Sigmoid colon (tissue), 7 donors: ENCODE data around the gene MUC3A. TPM values are rescaled to one million over a fixed set of nuclear protein-coding genes. Genes with fewer than 3 reads are reported as not detected.
"Not testable (repeated sequence)": the region's sequence is repeated elsewhere in the genome, so short reads cannot be mapped to it uniquely, and the experiment has no call there.

Experiments used
- DNase-seq: peaks from one replicate; pipeline ENCODE4 v3.0.0-alpha.2; 2019
- H3K27ac ChIP-seq, 4 donors: fragments of 200-600 bp; sonication (generic); one replicate each; pipeline ENCODE4 v1.5.1; 2016 to 2019; ENCODE audit warnings: mild to moderate bottlenecking in 1 of 4
- H3K27me3 ChIP-seq, 3 donors: fragments of 200-600 bp; sonication (generic); one replicate each; pipeline ENCODE4 v1.5.1; 2019; ENCODE audit warnings: mild to moderate bottlenecking in 1 of 3
- H3K36me3 ChIP-seq, 4 donors: fragments of 200-600 bp; sonication (generic); one replicate each; pipeline ENCODE4 v1.5.1; 2016 to 2019
- H3K4me1 ChIP-seq, 4 donors: fragments of 200-600 bp; sonication (generic); one replicate each; pipeline ENCODE4 v1.5.1; 2017 to 2019
- H3K4me3 ChIP-seq, 4 donors: fragments of 200-600 bp; sonication (generic); one replicate each; pipeline ENCODE4 v1.5.1; 2017 to 2019; ENCODE audit warnings: mild to moderate bottlenecking in 2 of 4, moderate library complexity in 1 of 4
- H3K9me3 ChIP-seq, 4 donors: fragments of 200-600 bp in 3 of 4; sonication (generic) in 3 of 4; one replicate each; pipeline versions ENCODE4 v1.5.1 to v1.6.1; 2013 to 2019
- EP300 ChIP-seq, 4 donors: sonication (generic); formaldehyde crosslinking; IDR thresholded peaks; one replicate each; pipeline ENCODE4 v1.6.1; 2017; ENCODE audit warnings: antibody characterized with exemption in 4 of 4
- POLR2A ChIP-seq, 2 donors: fragments of 450-650 bp; IDR thresholded peaks; one replicate each; pipeline ENCODE4 v1.6.1; 2016; ENCODE audit warnings: antibody characterized with exemption in 2 of 2, mild to moderate bottlenecking in 2 of 2, moderate library complexity in 2 of 2
- POLR2AphosphoS5 ChIP-seq, 4 donors: sonication (generic); formaldehyde crosslinking; IDR thresholded peaks; one replicate each; pipeline ENCODE4 v1.6.1; 2017; ENCODE audit warnings: antibody characterized with exemption in 4 of 4
- WGBS, 2 donors: extraction: QIAGEN DNeasy Blood & Tissue Kit; methylation state at CpG; one replicate each; pipeline ENCODE4 v1.1.7; 2013; 5-methylcytosine and 5-hydroxymethylcytosine counted together
- intact Hi-C: fragments of 100-400 bp; cut with DNase I; formaldehyde crosslinking; loops from one replicate; pipeline ENCODE4 v1.15.1; 2023
- polyA plus RNA-seq, 3 donors: library from polyadenylated mRNA; stranded (reverse); fragments of 200-250 nt; gene quantifications; one replicate each; pipeline ENCODE4 v1.2.3, GENCODE V29; 2013
- small RNA-seq, 3 donors: library from RNA; depleted of rRNA; stranded (forward); fragments of <200 nt; gene quantifications; one replicate each; pipeline ENCODE3, GENCODE V24; 2016
- total RNA-seq, 4 donors: library from RNA; depleted of rRNA; stranded (reverse); fragments of >200 nt; gene quantifications; one replicate each; pipeline ENCODE4 v1.1.0, GENCODE V29; 2016
- TF ChIP-seq, protein P1 (sequence below), 4 experiments: fragments of 450-650 bp in 3 of 4; fragments of 200-600 bp in 1 of 4; IDR thresholded peaks; one replicate each; pipeline ENCODE4 v1.5.1; 2016 to 2019; ENCODE audit warnings: antibody characterized with exemption in 4 of 4, mild to moderate bottlenecking in 3 of 4, moderate library complexity in 2 of 4
- donor health status: healthy with polysubstance abuse.
- donor health status: Bipolar disorder and iron deficiency.
- donor health status: healthy.

The MUC3A gene
- total and polyA plus RNA-seq, 7 donors, result 0.71 to 78.8 (median 60.4) TPM; not detected in 2

DNA sequence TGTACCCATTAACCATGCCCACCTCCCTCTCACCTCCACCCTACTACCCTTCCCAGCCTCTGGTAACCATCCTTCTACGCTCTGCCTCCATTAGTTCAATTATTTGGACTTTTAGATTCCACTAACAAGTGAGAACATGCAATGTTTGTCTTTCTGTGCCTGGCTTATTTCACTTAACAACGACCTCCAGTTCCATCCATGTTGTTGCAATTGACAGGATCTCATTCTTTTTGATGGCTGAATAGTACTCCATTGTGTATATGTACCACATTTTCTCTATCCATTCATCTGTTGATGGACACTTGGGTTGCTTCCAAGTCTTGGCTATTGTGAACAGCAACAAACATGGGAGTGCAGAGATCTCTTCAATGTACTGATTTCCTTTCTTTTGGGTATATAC lies 58.0 kb downstream of the MUC3A start:
- intact Hi-C loops, H3K9me3 ChIP-seq, DNase-seq, H3K4me3 ChIP-seq, H3K27me3 ChIP-seq, H3K4me1 ChIP-seq, H3K27ac ChIP-seq, H3K36me3 ChIP-seq: not testable (repeated sequence)
- WGBS, 2 donors, result 77 to 89% methylated on average over 2 of the region's 2 CpGs

DNA sequence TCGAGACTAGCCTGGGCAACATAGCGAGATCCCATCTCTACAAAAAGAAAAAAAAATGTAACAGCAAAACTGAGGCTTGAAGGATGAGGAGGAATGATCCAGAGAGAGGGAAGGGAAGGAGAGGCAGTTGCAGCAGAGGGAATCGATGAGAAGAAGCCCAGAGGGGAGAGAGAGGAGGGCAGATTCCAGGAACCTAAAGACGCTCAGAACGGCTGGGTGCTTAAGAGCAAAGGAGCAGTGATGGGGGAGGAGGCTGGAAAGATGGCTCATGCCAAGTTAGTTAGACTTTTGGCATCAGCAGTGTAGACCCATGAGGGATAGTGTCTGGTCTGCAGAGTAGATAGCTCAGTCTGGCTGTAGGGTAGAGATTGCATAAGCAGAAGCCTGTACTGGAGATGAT lies 60.3 kb downstream of the MUC3A start:
- 88 to 92% methylated on average over 5 of the region's 5 CpGs for WGBS, 2 donors
- intact Hi-C loops, result no loop called here
- H3K27ac ChIP-seq, result no peak overlapping the region
- no peak for DNase-seq
- TF ChIP-seq, protein P1, sequence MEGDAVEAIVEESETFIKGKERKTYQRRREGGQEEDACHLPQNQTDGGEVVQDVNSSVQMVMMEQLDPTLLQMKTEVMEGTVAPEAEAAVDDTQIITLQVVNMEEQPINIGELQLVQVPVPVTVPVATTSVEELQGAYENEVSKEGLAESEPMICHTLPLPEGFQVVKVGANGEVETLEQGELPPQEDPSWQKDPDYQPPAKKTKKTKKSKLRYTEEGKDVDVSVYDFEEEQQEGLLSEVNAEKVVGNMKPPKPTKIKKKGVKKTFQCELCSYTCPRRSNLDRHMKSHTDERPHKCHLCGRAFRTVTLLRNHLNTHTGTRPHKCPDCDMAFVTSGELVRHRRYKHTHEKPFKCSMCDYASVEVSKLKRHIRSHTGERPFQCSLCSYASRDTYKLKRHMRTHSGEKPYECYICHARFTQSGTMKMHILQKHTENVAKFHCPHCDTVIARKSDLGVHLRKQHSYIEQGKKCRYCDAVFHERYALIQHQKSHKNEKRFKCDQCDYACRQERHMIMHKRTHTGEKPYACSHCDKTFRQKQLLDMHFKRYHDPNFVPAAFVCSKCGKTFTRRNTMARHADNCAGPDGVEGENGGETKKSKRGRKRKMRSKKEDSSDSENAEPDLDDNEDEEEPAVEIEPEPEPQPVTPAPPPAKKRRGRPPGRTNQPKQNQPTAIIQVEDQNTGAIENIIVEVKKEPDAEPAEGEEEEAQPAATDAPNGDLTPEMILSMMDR (IDR thresholded peaks at IDR 0.05), result no peak
- TF ChIP-seq POLR2A (IDR thresholded peaks at IDR 0.05) (no peak), EP300 (IDR thresholded peaks at IDR 0.05) (no peak), POLR2AphosphoS5 (IDR thresholded peaks at IDR 0.05) (no peak)
- no peaks in the 10 kb centered on the region for H3K4me1 ChIP-seq
- no peak overlapping the region for H3K4me3 ChIP-seq
- H3K36me3 ChIP-seq, result peaks cover 0 to 5% (median 0%) of the 10 kb centered on the region in 4 donors
- no peaks in the 10 kb centered on the region for H3K27me3 ChIP-seq
- H3K9me3 ChIP-seq, result no peaks in the 10 kb centered on the region

DNA sequence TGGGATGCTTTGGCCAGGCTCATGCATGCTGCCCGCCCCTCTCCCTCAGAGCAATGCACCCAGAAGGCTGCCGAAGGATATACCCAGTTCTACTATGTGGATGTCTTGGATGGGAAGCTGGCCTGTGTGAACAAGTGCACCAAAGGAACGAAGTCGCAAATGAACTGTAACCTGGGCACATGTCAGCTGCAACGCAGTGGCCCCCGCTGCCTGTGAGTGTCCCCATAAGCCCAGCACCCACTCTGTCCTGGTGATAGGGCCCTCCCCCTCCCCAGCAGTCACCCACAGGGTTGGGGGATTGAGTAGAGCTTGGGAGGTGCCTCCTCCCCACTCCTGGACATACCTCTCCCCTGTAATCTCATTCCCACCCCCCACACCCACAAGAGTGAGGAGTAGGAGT lies 63.6 kb downstream of the MUC3A start:
- Histone ChIP-seq H3K9me3 (no peaks in the 10 kb centered on the region), H3K27me3 (no peaks in the 10 kb centered on the region), H3K36me3 (peaks cover 0 to 5% (median 0%) of the 10 kb centered on the region in 4 donors), H3K4me1 (peaks cover 0 to 12% (median 9%) of the 10 kb centered on the region in 4 donors), H3K4me3 (no peak overlapping the region), H3K27ac (no peak overlapping the region)
- TF ChIP-seq POLR2A (IDR thresholded peaks at IDR 0.05) (no peak), EP300 (IDR thresholded peaks at IDR 0.05) (no peak), POLR2AphosphoS5 (IDR thresholded peaks at IDR 0.05) (no peak)
- TF ChIP-seq, protein P1 (IDR thresholded peaks at IDR 0.05), result no peak
- 97% methylated on average over 6 of the region's 6 CpGs for WGBS, 2 donors
- intact Hi-C loops, result no loop called here
- DNase-seq, result no peak

DNA sequence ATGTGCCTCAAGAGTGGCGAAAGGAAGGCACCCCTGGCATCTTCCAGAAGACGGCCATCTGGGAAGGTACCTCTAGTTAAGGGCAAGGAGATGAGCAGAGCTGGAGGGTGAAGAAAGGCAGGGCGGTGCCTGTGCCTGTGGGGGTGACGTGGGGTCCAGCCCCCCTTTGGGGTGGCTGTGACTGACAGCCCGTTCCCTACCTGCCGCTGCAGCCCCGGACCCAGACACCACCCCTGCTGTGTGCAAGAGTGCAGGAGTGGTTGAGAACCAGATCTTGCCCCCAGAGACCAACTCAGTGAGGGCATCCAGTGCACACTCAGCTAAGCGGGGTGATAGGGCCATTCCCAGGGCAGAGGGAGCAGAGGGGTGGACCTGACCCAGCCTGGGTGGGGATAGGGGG lies 66.3 kb downstream of the MUC3A start:
- WGBS, 2 donors, result 89 to 94% methylated on average over 8 of the region's 8 CpGs
- intact Hi-C loops, result no loop called here
- no peak for TF ChIP-seq POLR2A (IDR thresholded peaks at IDR 0.05)
- no peak for TF ChIP-seq EP300 (IDR thresholded peaks at IDR 0.05)
- TF ChIP-seq POLR2AphosphoS5 (IDR thresholded peaks at IDR 0.05), result no peak
- TF ChIP-seq, protein P1 (IDR thresholded peaks at IDR 0.05), result no peak

DNA sequence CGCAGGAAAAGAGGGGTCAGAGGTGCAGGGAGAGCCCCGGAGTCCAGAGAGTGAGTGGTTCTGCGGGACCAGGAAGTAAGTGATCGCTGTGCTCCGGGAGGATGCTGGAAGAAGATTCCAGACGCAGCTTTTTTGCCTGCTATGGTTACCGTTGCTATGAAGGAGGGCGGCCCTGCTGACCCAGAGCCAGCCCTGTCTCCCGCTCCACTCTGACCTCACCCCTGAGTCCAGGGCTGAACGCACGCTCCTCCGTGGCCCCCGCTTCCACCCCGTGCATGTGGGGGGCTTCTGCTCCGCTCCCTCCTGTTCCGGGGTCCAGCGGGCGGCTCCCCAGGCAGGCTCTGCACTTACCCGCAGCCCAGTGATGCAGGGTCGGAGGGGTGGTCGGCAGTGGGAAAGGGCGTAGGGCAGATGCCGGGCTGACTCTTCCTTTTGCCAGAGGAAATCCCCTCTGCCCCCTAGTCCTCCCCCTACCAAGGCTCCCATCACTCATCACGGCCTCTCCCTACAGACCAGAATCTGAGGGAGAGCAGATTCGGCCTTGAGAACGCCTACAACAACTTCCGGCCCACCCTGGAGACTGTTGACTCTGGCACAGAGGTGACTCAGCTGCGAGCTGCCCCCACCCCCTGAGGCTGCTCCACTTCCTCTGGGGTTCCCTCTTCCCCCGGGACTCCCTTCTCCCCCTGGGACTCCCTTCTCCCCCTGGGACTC lies 67.9 kb downstream of the MUC3A start:
- Histone ChIP-seq H3K27me3 (no peaks in the 10 kb centered on the region), H3K9me3 (no peaks in the 10 kb centered on the region), H3K36me3 (no peaks in the 10 kb centered on the region), H3K4me3 (peak overlapping the region; percentile 22 to 52 (median 38)), H3K27ac (peak overlapping the region; percentile 25 to 74 (median 54)), H3K4me1 (peaks cover 0 to 12% (median 9%) of the 10 kb centered on the region in 4 donors)
- no peak for TF ChIP-seq POLR2A (IDR thresholded peaks at IDR 0.05)
- TF ChIP-seq EP300 (IDR thresholded peaks at IDR 0.05), result no peak
- TF ChIP-seq, protein P1 (IDR thresholded peaks at IDR 0.05), result no peak
- TF ChIP-seq POLR2AphosphoS5 (IDR thresholded peaks at IDR 0.05), result peak in 1 of 4 donors; percentile 9
- WGBS, 2 donors, result 23 to 58% methylated on average over 29 of the region's 29 CpGs
- intact Hi-C loops, result no loop called here
- DNase-seq, result peak; percentile 85

More for the DNA sequence above, 66.3 kb downstream of the MUC3A start:
- no peaks in the 10 kb centered on the region for H3K9me3 ChIP-seq
- no peak overlapping the region for H3K4me3 ChIP-seq
- no peak overlapping the region for H3K27ac ChIP-seq
- DNase-seq, result no peak
- H3K4me1 ChIP-seq, result peaks cover 0 to 12% (median 9%) of the 10 kb centered on the region in 4 donors
- H3K36me3 ChIP-seq, result peaks cover 0 to 5% (median 0%) of the 10 kb centered on the region in 4 donors
- no peaks in the 10 kb centered on the region for H3K27me3 ChIP-seq

Small RNA genes lying within 50 kb of the gene (small RNA-seq; reads per million reads assigned to genes)
- gene RN7SL549P, result 0 reads per million in 3 donors
- 0 reads per million in 3 donors for gene RPS29P15

Other genes with a start within 250 kb of the MUC3A start
- 10 to 100 TPM; 20.5 to 39.5 (median 31.7) TPM for gene POP7, start 243.4 kb upstream of the MUC3A start, total RNA-seq
- 10 to 100 TPM; 43.5 to 46.2 (median 44.4) TPM for gene POP7, start 243.4 kb upstream of the MUC3A start, polyA plus RNA-seq
- not detected for gene EPO, start 229.1 kb upstream of the MUC3A start, total RNA-seq
- not detected for gene EPO, start 229.1 kb upstream of the MUC3A start, polyA plus RNA-seq
- gene ZAN, start 215.9 kb upstream of the MUC3A start, total RNA-seq, result not detected
- not detected for gene ZAN, start 215.9 kb upstream of the MUC3A start, polyA plus RNA-seq
- gene EPHB4, start 122.0 kb upstream of the MUC3A start, total RNA-seq, result 10 to 100 TPM; 23.9 to 35.5 (median 29.3) TPM
- gene EPHB4, start 122.0 kb upstream of the MUC3A start, polyA plus RNA-seq, result 10 to 100 TPM in 2 of 3 donors, 1 to 10 TPM in 1; 5.1 to 29.1 (median 10.2) TPM
- gene SLC12A9, start 96.8 kb upstream of the MUC3A start, total RNA-seq, result 10 to 100 TPM; 10.4 to 17.9 (median 14.8) TPM
- 10 to 100 TPM in 1 of 3 donors, 1 to 10 TPM in 2; 2.5 to 34.2 (median 4.2) TPM for gene SLC12A9, start 96.8 kb upstream of the MUC3A start, polyA plus RNA-seq
- gene TRIP6, start 82.1 kb upstream of the MUC3A start, total RNA-seq, result 10 to 100 TPM; 37.8 to 79.7 (median 51.1) TPM
- gene TRIP6, start 82.1 kb upstream of the MUC3A start, polyA plus RNA-seq, result 10 to 100 TPM; 12.0 to 45.9 (median 18.0) TPM
- 10 to 100 TPM; 42.1 to 64.3 (median 51.4) TPM for gene SRRT, start 74.4 kb upstream of the MUC3A start, total RNA-seq
- gene SRRT, start 74.4 kb upstream of the MUC3A start, polyA plus RNA-seq, result 100 to 1,000 TPM in 1 of 3 donors, 10 to 100 TPM in 2; 31.8 to 106 (median 38.6) TPM
- gene UFSP1, start 59.8 kb upstream of the MUC3A start, total RNA-seq, result 1 to 10 TPM; 2.4 to 7.1 (median 3.1) TPM
- gene UFSP1, start 59.8 kb upstream of the MUC3A start, polyA plus RNA-seq, result 1 to 10 TPM; 1.8 to 5.3 (median 1.8) TPM
- 1 to 10 TPM; 3.0 to 8.9 (median 6.5) TPM for gene ACHE, start 53.6 kb upstream of the MUC3A start, total RNA-seq
- 10 to 100 TPM in 1 of 3 donors, 1 to 10 TPM in 2; 3.6 to 20.6 (median 5.5) TPM for gene ACHE, start 53.6 kb upstream of the MUC3A start, polyA plus RNA-seq
- 1 to 10 TPM in 3 of 4 donors, under 1 TPM in 1; 0.14 to 8.6 (median 1.7) TPM for gene MUC12, start 20.0 kb downstream of the MUC3A start, total RNA-seq
- gene MUC12, start 20.0 kb downstream of the MUC3A start, polyA plus RNA-seq, result 100 to 1,000 TPM in 2 of 3 donors, 10 to 100 TPM in 1; 64.3 to 553 (median 136) TPM
- under 1 TPM in 2 of 4 donors, not detected in 2; under 0.01 to 0.83 TPM for gene MUC17, start 70.5 kb downstream of the MUC3A start, total RNA-seq
- gene MUC17, start 70.5 kb downstream of the MUC3A start, polyA plus RNA-seq, result 1 to 10 TPM; 1.2 to 5.4 (median 5.1) TPM
- 10 to 100 TPM; 11.8 to 23.3 (median 13.7) TPM for gene TRIM56, start 135.9 kb downstream of the MUC3A start, total RNA-seq
- 10 to 100 TPM in 1 of 3 donors, 1 to 10 TPM in 2; 6.0 to 25.6 (median 7.2) TPM for gene TRIM56, start 135.9 kb downstream of the MUC3A start, polyA plus RNA-seq
- gene SERPINE1, start 177.6 kb downstream of the MUC3A start, total RNA-seq, result 10 to 100 TPM in 2 of 4 donors, 1 to 10 TPM in 2; 1.5 to 21.3 (median 11.7) TPM
- 10 to 100 TPM in 1 of 3 donors, 1 to 10 TPM in 1, under 1 TPM in 1; 0.46 to 10.0 (median 1.8) TPM for gene SERPINE1, start 177.6 kb downstream of the MUC3A start, polyA plus RNA-seq
- 10 to 100 TPM; 15.8 to 31.4 (median 26.9) TPM for gene AP1S1, start 204.9 kb downstream of the MUC3A start, total RNA-seq
- gene AP1S1, start 204.9 kb downstream of the MUC3A start, polyA plus RNA-seq, result 100 to 1,000 TPM; 100 to 135 (median 132) TPM
- under 1 TPM in 2 of 4 donors, not detected in 2; 0.55 to 0.68 TPM for gene VGF, start 216.0 kb downstream of the MUC3A start, total RNA-seq
- under 1 TPM in 1 of 3 donors, not detected in 2; 0.54 TPM for gene VGF, start 216.0 kb downstream of the MUC3A start, polyA plus RNA-seq
- gene NAT16, start 230.8 kb downstream of the MUC3A start, total RNA-seq, result not detected
- gene NAT16, start 230.8 kb downstream of the MUC3A start, polyA plus RNA-seq, result under 1 TPM in 1 of 3 donors, not detected in 2; 0.23 TPM